Measurements from ENCODE around the gene WIZ. TPM values are rescaled to one million over a fixed set of nuclear protein-coding genes. Genes with fewer than 3 reads are reported as not detected.

Gene WIZ
- total RNA-seq, 6 donors from 2014 or later: 28.7 to 112 (median 40.8) TPM

DNA sequence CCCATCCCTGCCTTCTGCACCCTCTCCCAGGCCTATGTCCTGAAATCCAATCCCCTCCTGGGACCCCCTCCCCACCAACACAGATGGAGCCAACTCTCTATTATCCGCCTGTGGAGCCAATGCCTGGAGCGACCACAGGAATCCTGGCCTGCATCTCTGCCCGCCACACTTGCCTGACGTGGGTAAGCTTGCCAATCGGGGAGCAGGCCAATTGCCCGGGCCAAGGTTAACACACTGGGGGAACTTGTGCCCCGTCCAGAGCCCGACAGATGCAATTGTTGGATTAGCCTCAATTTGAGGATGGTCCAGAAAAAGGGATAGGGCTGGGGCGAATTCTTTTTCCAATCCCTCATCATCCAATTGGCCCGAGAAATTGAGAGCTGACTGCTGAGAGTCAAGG, 5.9 kb downstream of the WIZ start:
- no peak overlapping the region for H3K4me3 ChIP-seq
- no peak overlapping the region for H3K27ac ChIP-seq
- peaks cover 2 to 5% (median 4%) of the 10 kb centered on the region in 4 donors for H3K4me1 ChIP-seq
- ATAC-seq (ENCODE audit: low FRiP score in 2 of 2) (no peak), DNase-seq (no peak)
- no peaks in the 10 kb centered on the region for H3K9me3 ChIP-seq
- peaks cover 0 to 6% (median 0%) of the 10 kb centered on the region in 4 donors for H3K36me3 ChIP-seq
- 80 to 84% methylated on average over 10 of the region's 10 CpGs for WGBS, 2 donors
- H3K27me3 ChIP-seq: no peaks in the 10 kb centered on the region
- TF ChIP-seq, protein P1, sequence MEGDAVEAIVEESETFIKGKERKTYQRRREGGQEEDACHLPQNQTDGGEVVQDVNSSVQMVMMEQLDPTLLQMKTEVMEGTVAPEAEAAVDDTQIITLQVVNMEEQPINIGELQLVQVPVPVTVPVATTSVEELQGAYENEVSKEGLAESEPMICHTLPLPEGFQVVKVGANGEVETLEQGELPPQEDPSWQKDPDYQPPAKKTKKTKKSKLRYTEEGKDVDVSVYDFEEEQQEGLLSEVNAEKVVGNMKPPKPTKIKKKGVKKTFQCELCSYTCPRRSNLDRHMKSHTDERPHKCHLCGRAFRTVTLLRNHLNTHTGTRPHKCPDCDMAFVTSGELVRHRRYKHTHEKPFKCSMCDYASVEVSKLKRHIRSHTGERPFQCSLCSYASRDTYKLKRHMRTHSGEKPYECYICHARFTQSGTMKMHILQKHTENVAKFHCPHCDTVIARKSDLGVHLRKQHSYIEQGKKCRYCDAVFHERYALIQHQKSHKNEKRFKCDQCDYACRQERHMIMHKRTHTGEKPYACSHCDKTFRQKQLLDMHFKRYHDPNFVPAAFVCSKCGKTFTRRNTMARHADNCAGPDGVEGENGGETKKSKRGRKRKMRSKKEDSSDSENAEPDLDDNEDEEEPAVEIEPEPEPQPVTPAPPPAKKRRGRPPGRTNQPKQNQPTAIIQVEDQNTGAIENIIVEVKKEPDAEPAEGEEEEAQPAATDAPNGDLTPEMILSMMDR (IDR thresholded peaks at IDR 0.05): no peak
- no peak for TF ChIP-seq EP300 (IDR thresholded peaks at IDR 0.05)
- TF ChIP-seq POLR2AphosphoS5 (IDR thresholded peaks at IDR 0.05): no peak
- no peak for TF ChIP-seq POLR2A (IDR thresholded peaks at IDR 0.05)

DNA sequence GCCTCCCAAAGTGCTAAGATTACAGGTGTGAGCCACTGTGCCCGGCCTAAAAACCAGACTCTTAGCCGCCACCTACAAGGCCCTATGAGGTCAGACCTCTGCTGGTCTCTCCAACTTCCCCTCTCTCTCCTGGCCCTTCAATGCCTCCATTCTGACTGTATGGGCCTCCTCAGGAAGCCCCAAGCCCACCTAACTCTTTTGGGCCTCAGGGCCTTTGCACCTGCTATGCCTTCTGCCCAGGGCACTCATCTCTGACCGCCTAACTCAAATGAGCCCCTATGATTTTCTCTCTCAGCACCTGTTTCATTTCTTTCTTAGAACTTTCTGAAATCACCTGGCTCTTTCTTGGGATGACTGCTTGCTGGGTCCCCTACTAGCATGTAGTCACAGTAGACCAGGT, 6.4 kb downstream of the WIZ start:
- TF ChIP-seq, protein P1 (IDR thresholded peaks at IDR 0.05): no peak
- no peak for TF ChIP-seq EP300 (IDR thresholded peaks at IDR 0.05)
- no peak for TF ChIP-seq POLR2AphosphoS5 (IDR thresholded peaks at IDR 0.05)
- no peak for TF ChIP-seq POLR2A (IDR thresholded peaks at IDR 0.05)
- 96 to 97% methylated on average over 3 of the region's 3 CpGs for WGBS, 2 donors
- no peaks in the 10 kb centered on the region for H3K9me3 ChIP-seq
- H3K36me3 ChIP-seq: peaks cover 0 to 11% (median 0%) of the 10 kb centered on the region in 4 donors
- H3K4me1 ChIP-seq: no peaks in the 10 kb centered on the region
- DNase-seq (no peak), ATAC-seq (ENCODE audit: low FRiP score in 2 of 2) (no peak)
- H3K27me3 ChIP-seq: no peaks in the 10 kb centered on the region
- no peak overlapping the region for H3K27ac ChIP-seq
- H3K4me3 ChIP-seq: no peak overlapping the region

DNA sequence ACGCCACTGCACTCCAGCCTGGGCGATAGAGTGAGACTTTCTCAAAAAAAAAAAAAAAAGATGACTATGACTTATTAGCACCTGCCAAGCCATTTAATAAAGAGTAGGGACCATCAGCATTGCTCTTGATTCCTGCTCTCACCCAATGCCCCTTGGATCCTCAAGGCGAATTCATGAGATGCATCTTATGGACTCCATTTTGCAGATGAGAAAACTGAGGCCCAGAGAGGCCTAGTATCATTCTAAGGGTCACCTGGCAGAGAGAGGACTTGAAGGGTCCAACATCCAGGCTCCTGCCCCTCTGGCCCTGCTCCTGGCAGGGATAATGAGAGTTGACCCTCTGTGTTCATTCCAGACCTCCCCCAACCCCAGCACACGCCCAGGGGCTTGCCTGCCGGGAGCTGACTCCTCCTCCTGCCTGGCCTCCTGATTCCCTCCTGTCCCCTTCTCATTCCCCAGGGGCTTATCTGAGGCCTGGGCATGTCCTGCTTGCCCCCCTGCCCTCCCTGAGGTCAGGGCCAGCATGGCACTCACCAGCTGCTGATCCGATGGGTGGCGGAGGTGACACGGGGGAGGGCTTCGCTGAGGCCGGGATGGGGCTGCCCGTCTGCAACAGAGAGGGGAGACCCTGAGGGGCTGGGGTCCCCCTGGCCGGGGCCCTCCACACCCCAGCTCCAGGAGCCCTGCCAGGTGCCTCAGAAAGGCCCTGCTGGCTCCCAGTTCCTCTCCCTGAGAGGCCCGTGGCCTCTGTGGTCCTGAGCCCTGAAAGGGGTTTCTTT, 7.4 kb downstream of the WIZ start:
- no peak for DNase-seq
- TF ChIP-seq EP300 (IDR thresholded peaks at IDR 0.05): no peak
- TF ChIP-seq, protein P1 (IDR thresholded peaks at IDR 0.05): no peak
- TF ChIP-seq POLR2AphosphoS5 (IDR thresholded peaks at IDR 0.05): no peak
- no peak for TF ChIP-seq POLR2A (IDR thresholded peaks at IDR 0.05)
- no peaks in the 10 kb centered on the region for H3K27me3 ChIP-seq
- H3K36me3 ChIP-seq: peaks cover 0 to 11% (median 0%) of the 10 kb centered on the region in 4 donors
- no peak overlapping the region for H3K27ac ChIP-seq
- H3K4me1 ChIP-seq: no peaks in the 10 kb centered on the region
- ATAC-seq (ENCODE audit: low FRiP score in 2 of 2): no peak
- WGBS, 2 donors: 83 to 98% methylated on average over 4 to 6 of the region's 13 CpGs
- H3K9me3 ChIP-seq: no peaks in the 10 kb centered on the region
- H3K4me3 ChIP-seq: no peak overlapping the region

DNA sequence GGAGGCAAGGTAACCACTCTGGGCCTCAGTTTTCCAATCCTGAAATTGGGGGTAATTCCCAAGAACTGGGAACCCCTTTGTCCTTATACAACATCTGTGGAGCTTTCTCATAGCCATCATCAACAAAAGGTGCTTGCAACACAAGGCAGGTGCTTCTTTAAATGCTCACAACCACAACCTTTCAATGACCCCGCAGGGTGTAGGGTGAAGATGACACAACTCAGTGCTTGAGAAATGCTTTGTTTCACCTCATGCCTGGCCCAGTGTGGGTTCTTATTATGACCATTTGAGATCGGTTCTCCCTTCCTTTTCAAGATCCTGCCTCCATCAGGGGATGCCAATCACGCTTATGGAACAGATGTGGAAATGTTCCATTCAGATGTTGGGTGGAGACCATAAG, 8.4 kb downstream of the WIZ start:
- no peak overlapping the region for H3K4me3 ChIP-seq
- no peaks in the 10 kb centered on the region for H3K27me3 ChIP-seq
- DNase-seq: no peak
- TF ChIP-seq POLR2AphosphoS5 (IDR thresholded peaks at IDR 0.05) (no peak), POLR2A (IDR thresholded peaks at IDR 0.05) (no peak), EP300 (IDR thresholded peaks at IDR 0.05) (no peak)
- TF ChIP-seq, protein P1 (IDR thresholded peaks at IDR 0.05): no peak
- 79 to 83% methylated on average over 3 of the region's 3 CpGs for WGBS, 2 donors
- no peak for ATAC-seq (ENCODE audit: low FRiP score in 2 of 2)
- H3K4me1 ChIP-seq: no peaks in the 10 kb centered on the region
- H3K27ac ChIP-seq: no peak overlapping the region
- H3K9me3 ChIP-seq: no peaks in the 10 kb centered on the region
- H3K36me3 ChIP-seq: peaks cover 0 to 12% (median 2%) of the 10 kb centered on the region in 4 donors
